ENCODE data around the gene FAM120A.

The FAM120A gene

GRCh38 chr9:93473411-93473810 lies 21.9 kb downstream of the FAM120A start:
- no peak for DNase-seq (ENCODE audit: low read depth)

- no peak for DNase-seq (ENCODE audit: low read depth)
These were observed 23.6 kb downstream of the FAM120A start for GRCh38 chr9:93475108-93475507.

GRCh38 chr9:93475856-93476255 lies 24.4 kb downstream of the FAM120A start:
- DNase-seq (ENCODE audit: low read depth) = no peak

GRCh38 chr9:93476924-93477323 lies 25.4 kb downstream of the FAM120A start:
- DNase-seq (ENCODE audit: low read depth) = no peak

- no peak for DNase-seq (ENCODE audit: low read depth)
These were observed 25.9 kb downstream of the FAM120A start for GRCh38 chr9:93477397-93477796.

- no peak for DNase-seq (ENCODE audit: low read depth)
These were observed 28.2 kb downstream of the FAM120A start for GRCh38 chr9:93479726-93480125.

GRCh38 chr9:93480262-93480661 lies 28.8 kb downstream of the FAM120A start:
- no peak for DNase-seq (ENCODE audit: low read depth)

GRCh38 chr9:93480728-93481324 lies 29.3 kb downstream of the FAM120A start:
- DNase-seq (ENCODE audit: low read depth) = no peak

- no peak for DNase-seq (ENCODE audit: low read depth)
These were observed 32.0 kb downstream of the FAM120A start for GRCh38 chr9:93483497-93483896.

GRCh38 chr9:93486268-93486667 lies 34.8 kb downstream of the FAM120A start:
- DNase-seq (ENCODE audit: low read depth) = no peak

- no peak for DNase-seq (ENCODE audit: low read depth)
These were observed 36.8 kb downstream of the FAM120A start for GRCh38 chr9:93488244-93488643.

GRCh38 chr9:93491593-93492232 lies 40.2 kb downstream of the FAM120A start:
- no peak for DNase-seq (ENCODE audit: low read depth)

- DNase-seq (ENCODE audit: low read depth) = no peak
These were observed 40.8 kb downstream of the FAM120A start for GRCh38 chr9:93492327-93492726.

- DNase-seq (ENCODE audit: low read depth) = no peak
These were observed 42.5 kb downstream of the FAM120A start for GRCh38 chr9:93493949-93494348.

- no peak for DNase-seq (ENCODE audit: low read depth)
These were observed 44.8 kb downstream of the FAM120A start for GRCh38 chr9:93496285-93496684.

- no peak for DNase-seq (ENCODE audit: low read depth)
These were observed 49.2 kb downstream of the FAM120A start for GRCh38 chr9:93500571-93501298.

- DNase-seq (ENCODE audit: low read depth) = no peak
These were observed 49.9 kb downstream of the FAM120A start for GRCh38 chr9:93501406-93501805.

GRCh38 chr9:93503381-93503780 lies 51.9 kb downstream of the FAM120A start:
- no peak for DNase-seq (ENCODE audit: low read depth)

GRCh38 chr9:93505541-93506132 lies 54.2 kb downstream of the FAM120A start:
- DNase-seq (ENCODE audit: low read depth) = no peak

- no peak for DNase-seq (ENCODE audit: low read depth)
These were observed 56.3 kb downstream of the FAM120A start for GRCh38 chr9:93507768-93508167.

- no peak for DNase-seq (ENCODE audit: low read depth)
These were observed 56.7 kb downstream of the FAM120A start for GRCh38 chr9:93508207-93508606.

- no peak for DNase-seq (ENCODE audit: low read depth)
These were observed 57.6 kb downstream of the FAM120A start for GRCh38 chr9:93509084-93509483.

GRCh38 chr9:93510041-93510440 lies 58.6 kb downstream of the FAM120A start:
- DNase-seq (ENCODE audit: low read depth) = no peak
